ENCODE results near the gene BAIAP3. TPM values are rescaled to one million over a fixed set of nuclear protein-coding genes. Genes with fewer than 3 reads are reported as not detected.

BAIAP3 gene
- total RNA-seq, 4 donors from 2014 or later = 1.5 to 5.4 (median 2.4) TPM

GRCh38 chr16:1361685-1362360, 28.4 kb downstream of the BAIAP3 start:
- H3K4me3 ChIP-seq (ENCODE audit: low read depth, poor library complexity, severe bottlenecking) = no peak overlapping the region
- intact Hi-C loops (cut with DNase I; ENCODE audit: low total_unique reads) = no loop called here
- TF ChIP-seq POLR2A (IDR thresholded peaks at IDR 0.05) = no peak
- no peak for TF ChIP-seq CTCF (IDR thresholded peaks at IDR 0.05)
- WGBS, 2 donors = 94 to 96% methylated on average over 41 to 43 of the region's 43 CpGs
- no peak for DNase-seq (ENCODE audit: low spot score in 2 of 2)

- WGBS, 2 donors = 82 to 87% methylated on average over 11 of the region's 11 CpGs
- no peak for DNase-seq (ENCODE audit: low spot score in 2 of 2)
- intact Hi-C loops (cut with DNase I; ENCODE audit: low total_unique reads) = no loop called here
- H3K4me3 ChIP-seq (ENCODE audit: low read depth, poor library complexity, severe bottlenecking) = no peak overlapping the region
- TF ChIP-seq CTCF (IDR thresholded peaks at IDR 0.05) = no peak
- no peak for TF ChIP-seq POLR2A (IDR thresholded peaks at IDR 0.05)
Observed at GRCh38 chr16:1362807-1363206, 29.4 kb downstream of the BAIAP3 start.

GRCh38 chr16:1363501-1364041, 30.1 kb downstream of the BAIAP3 start:
- TF ChIP-seq POLR2A (IDR thresholded peaks at IDR 0.05) (no peak), CTCF (IDR thresholded peaks at IDR 0.05) (no peak)
- H3K4me3 ChIP-seq (ENCODE audit: low read depth, poor library complexity, severe bottlenecking) = no peak overlapping the region
- intact Hi-C loops (cut with DNase I; ENCODE audit: low total_unique reads) = no loop called here
- WGBS, 2 donors = 42 to 53% methylated on average over 14 to 18 of the region's 18 CpGs
- no peak for DNase-seq (ENCODE audit: low spot score in 2 of 2)

GRCh38 chr16:1364510-1364909, 31.1 kb downstream of the BAIAP3 start:
- no peak overlapping the region for H3K4me3 ChIP-seq (ENCODE audit: low read depth, poor library complexity, severe bottlenecking)
- WGBS, 2 donors = 87 to 88% methylated on average over 15 to 20 of the region's 22 CpGs
- TF ChIP-seq CTCF (IDR thresholded peaks at IDR 0.05) (no peak), POLR2A (IDR thresholded peaks at IDR 0.05) (no peak)
- intact Hi-C loops (cut with DNase I; ENCODE audit: low total_unique reads) = no loop called here
- no peak for DNase-seq (ENCODE audit: low spot score in 2 of 2)

GRCh38 chr16:1366060-1366711, 32.7 kb downstream of the BAIAP3 start:
- 76 to 87% methylated on average over 21 to 26 of the region's 29 CpGs for WGBS, 2 donors
- no peak overlapping the region for H3K4me3 ChIP-seq (ENCODE audit: low read depth, poor library complexity, severe bottlenecking)
- TF ChIP-seq CTCF (IDR thresholded peaks at IDR 0.05) (no peak), POLR2A (IDR thresholded peaks at IDR 0.05) (no peak)
- no peak for DNase-seq (ENCODE audit: low spot score in 2 of 2)
- intact Hi-C loops (cut with DNase I; ENCODE audit: low total_unique reads) = no loop called here
